Iris pigment epithelial cell (primary cell): ENCODE measurements around the gene SARNP.

Experiments used
- DNase-seq: peaks from one replicate; pipeline ENCODE4 v3.0.0-alpha.2; 2011; ENCODE audit warnings: low read depth

The SARNP gene

DNA sequence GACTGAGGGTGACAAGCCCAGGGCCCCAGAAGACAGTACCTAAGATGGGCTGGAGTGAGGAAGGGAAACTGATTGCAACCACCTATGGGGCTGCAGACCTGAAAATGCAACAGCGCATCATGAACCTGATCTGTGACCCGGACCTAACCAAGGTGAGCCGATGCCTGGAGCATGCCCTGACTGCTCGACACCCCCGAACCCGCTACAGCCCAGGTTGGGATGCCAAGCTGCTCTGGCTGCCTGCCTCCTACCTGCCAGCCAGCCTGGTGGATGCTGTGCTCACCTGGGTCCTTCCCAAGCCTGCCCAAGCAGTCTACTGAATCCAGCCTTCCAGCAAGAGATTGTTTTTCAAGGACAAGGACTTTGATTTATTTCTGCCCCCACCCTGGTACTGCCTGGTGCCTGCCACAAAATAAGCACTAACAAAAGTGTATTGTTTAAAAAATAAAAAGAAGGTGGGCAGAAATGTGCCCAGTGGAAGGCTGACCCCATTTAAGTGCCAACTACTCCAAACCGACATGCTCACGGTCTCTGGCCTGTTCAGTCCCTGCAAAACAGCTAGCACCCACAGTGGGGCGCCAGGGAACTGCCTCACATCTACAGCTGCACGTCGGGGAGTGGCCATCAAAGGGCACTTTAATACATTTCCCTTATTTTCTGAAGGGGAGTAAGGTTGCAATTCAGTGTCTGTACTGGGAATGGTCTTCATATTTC, 93.1 kb downstream of the SARNP start:
- peak; percentile 68 for DNase-seq

DNA sequence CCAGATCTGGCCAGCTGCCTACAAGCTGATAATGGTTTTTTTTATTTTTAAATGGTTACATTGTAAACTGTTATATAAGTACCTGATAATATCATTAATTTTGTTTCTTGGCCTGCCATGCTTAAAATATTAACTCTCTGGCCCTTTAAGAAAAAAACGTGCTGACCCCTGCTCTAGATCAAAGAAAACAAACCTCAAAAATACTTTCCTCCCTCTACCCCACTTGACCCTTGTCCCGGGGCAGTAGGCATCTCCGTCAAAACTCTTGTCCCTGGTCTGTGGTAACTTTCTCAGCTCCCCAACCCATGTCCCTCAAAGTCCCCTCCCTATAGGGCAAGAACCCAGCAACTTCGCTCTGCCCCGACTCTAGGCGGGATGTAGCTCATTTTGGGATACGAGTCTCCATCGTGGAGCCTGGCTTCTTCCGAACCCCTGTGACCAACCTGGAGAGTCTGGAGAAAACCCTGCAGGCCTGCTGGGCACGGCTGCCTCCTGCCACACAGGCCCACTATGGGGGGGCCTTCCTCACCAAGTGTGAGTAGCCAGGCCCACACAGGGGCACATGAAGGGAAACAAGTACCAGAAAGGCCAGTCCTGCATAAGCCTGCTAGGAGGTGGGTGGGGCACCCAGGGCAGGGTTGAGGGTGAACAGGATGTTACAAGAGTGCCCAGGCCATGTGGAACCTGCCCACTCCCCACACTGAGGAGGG, 93.9 kb downstream of the SARNP start:
- no peak for DNase-seq

DNA sequence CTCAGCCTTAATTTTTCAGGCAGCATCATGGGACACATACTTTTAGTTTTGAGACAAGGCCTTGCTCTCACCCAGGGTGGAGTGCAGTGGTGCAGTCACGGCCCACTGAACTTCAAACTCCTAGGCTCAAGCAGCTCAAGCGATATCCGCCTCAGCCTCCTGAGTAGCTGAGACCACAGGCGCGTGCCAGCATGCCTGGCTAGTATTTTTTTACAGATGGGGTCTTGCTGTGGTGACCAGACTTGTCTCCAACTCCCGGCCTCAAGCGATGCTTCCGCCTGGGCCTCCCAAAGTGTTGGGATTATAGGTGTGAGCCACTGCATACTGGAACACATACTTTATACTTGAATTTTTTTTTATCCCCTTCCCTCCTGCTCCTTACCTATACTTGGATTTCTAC, 94.6 kb downstream of the SARNP start:
- DNase-seq, result no peak

DNA sequence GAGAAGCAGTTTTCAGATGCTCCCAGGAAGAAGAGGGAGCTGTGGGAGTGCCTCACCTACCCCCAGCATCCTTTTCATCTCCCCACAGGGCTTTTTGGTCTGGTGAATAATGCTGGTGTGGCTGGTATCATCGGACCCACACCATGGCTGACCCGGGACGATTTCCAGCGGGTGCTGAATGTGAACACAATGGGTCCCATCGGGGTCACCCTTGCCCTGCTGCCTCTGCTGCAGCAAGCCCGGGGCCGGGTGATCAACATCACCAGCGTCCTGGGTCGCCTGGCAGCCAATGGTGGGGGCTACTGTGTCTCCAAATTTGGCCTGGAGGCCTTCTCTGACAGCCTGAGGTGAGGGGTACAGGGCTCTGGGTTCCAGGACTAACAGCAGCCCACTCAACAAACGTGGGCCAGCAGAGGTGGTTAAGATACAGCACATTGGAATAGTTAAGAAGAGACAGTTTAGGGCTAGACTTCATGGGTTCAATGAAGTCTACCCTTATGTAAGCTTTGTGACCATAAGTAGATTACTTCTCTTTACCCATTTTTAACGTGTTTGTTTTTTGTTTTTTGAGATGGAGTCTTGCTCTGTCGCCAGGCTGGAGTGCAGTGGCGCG, 95.8 kb downstream of the SARNP start:
- DNase-seq, result no peak

DNA sequence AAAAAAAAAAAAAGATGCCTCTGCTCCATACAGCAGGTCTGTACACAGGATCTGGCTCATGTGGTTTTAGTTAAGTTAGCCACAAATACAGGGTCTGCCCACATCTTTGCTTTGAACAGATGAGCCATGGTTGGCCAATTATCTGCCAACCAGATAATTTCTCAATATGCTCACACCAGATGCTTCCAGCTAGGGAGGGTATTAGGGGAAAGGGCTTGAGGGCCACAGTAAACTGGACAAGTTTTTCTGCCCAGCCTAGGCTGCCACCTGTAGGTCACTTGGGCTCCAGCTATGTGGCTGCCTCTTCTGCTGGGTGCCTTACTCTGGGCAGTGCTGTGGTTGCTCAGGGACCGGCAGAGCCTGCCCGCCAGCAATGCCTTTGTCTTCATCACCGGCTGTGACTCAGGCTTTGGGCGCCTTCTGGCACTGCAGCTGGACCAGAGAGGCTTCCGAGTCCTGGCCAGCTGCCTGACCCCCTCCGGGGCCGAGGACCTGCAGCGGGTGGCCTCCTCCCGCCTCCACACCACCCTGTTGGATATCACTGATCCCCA, 96.6 kb downstream of the SARNP start:
- DNase-seq, result peak; percentile 84

DNA sequence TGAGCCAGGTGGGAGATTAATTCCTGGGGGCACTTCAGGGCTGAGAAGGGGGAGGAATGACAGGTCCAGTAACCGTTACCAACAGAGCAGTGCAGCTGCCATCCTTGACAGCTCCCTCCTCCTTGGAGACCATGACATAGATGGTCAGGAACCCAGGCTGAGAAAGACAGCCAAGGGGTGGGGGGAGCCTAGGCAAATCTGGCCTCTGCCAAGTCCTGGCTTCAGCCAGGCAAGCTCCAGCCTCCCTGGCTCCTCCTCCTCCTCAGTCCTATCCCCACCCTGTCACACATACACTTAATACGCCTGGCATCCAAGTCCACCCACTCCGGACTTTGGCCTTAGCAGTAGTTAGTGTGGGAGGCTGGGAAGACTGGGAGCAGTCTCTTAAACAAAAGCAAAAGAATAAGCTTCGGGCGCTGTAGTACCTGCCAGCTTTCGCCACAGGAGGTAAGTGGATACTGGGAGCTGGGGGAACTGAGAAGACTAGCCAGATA, 97.4 kb downstream of the SARNP start, which contains the start of gene RDH5:
RDH5 (plus strand) TSS at position 323 of the 494 bp plus-strand sequence. CDS start 792 bp downstream, outside the sequence.
- peak; percentile 65 for DNase-seq

DNA sequence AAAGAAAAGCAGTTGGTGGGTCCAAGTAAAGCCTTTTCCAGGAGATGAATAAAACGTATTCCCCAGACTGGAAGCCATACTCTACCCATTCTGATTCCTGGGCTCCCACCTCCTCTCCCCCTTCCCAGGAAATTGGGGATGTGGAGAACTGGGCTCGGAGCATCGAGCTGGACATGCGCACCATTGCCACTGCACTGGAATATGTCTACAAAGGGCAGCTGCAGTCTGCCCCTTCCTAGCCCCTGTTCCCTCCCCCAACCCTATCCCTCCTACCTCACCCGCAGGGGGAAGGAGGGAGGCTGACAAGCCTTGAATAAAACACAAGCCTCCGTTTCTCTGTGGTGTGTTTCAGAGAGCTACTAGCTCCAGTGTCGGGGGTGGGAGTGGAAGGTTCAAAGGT, 98.2 kb downstream of the SARNP start:
- no peak for DNase-seq

DNA sequence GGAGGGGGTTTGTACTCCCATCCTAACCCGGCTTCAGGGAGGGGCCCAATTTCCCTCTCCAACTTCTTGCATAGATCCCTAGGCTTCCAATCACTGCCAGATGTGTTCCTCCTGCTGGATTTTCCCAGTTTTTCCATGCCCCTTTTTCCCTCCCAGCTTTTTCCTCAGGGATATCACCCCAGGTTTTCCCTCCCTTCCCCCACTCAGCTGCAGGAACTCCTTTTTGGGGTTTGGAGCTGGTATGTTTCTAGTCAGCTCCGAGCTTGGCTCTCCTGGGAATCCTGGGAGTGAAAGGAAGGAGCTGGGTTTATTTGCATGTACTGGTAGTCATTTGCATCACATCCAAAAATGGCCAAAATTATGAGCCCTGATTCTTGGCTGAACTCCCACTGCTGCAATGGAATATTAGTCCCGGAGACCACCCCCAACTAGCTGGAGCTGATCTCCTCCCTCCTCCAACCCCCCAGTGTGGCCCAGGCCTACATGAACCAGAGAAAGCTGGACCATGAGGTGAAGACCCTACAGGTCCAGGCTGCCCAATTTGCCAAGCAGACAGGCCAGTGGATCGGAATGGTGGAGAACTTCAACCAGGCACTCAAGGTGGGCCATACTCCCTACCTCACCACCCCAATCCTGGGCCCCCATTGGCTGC, 98.8 kb downstream of the SARNP start:
- no peak for DNase-seq

DNA sequence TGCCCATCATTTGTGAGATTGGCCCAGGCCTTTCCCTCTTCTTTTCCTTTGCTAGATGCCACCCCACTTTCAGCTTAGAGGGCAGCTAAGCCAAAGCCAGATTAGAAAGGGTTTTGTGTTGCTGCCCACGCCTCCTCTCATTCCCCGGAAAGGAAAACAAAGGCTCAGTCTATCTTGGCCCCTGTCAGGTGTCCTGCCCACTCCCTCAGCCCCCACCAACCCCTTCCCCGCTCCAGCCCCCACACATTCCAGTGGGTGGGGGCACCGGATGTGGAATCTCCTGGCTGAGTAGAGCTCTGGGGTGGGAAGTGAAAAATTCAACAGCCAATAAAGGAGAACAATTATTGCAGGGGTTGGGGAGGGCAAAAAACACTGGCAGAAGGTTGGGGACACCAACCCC, 99.5 kb downstream of the SARNP start:
- no peak for DNase-seq

DNA sequence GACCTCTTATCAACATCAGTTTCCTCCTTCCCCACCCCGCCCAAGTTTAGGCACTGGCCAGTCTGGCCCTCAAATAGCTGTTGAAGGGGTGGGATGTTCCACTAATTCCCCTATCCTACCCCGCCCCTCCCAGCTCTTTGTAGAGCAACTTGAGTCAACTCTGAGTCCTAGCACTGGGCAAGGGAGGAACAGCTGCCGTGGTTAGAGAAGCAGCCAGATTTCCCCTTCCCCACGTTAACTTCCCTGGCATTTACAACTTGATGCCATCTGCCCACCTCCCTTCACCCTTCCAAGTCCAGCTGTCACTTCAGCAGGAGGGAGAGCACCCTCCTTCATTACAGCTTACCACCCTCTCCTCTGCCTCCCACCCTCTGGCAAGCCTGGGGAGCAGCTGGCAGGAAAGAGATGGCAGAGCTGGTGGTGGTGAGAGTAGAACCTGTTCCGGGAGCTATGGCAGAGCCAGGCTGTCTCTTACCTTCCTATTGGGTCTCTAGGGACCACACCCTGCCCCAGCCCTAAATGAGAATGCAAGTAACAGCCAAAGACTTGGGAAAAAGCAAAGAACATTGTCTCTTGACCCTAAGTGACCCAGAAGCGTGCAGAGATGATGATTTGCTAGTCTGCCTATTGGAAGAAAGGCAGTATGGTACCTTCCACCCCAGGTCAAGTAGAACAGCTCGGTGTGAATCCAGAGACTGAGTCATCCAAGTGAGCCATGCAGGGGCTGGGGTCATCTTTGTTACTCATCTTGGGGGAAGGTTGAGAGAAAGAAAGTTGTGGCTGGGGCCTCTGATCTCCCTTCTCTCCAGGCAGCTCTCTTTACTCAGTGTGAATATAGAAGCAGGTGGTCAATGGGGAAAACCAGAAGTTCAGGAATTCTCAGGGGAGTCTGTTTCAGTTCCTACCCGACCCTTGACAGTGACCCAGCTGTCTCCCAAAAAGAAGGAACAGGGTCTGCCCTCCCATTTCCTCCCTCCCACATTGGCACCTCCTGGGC, 100.2 kb downstream of the SARNP start:
- DNase-seq, result peak; percentile 76

DNA sequence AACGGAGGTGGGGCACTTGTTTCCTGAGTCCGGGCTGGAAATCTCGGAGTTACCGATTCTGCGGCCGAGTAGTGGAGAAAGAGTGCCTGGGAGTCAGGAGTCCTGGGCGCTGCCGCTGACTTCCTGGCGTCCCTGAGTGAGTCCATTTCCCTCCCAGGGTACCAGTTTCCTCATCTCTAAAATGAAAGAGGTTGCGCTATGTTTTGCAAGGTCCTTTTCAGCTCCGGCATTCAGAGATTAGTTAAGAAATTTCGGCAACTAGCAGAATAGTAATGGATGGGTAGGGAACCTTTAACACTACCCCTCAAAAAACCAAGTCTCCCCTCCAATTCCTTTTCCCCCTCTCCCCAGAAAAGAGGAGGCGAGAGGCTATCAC, 101.0 kb downstream of the SARNP start:
- DNase-seq, result no peak

DNA sequence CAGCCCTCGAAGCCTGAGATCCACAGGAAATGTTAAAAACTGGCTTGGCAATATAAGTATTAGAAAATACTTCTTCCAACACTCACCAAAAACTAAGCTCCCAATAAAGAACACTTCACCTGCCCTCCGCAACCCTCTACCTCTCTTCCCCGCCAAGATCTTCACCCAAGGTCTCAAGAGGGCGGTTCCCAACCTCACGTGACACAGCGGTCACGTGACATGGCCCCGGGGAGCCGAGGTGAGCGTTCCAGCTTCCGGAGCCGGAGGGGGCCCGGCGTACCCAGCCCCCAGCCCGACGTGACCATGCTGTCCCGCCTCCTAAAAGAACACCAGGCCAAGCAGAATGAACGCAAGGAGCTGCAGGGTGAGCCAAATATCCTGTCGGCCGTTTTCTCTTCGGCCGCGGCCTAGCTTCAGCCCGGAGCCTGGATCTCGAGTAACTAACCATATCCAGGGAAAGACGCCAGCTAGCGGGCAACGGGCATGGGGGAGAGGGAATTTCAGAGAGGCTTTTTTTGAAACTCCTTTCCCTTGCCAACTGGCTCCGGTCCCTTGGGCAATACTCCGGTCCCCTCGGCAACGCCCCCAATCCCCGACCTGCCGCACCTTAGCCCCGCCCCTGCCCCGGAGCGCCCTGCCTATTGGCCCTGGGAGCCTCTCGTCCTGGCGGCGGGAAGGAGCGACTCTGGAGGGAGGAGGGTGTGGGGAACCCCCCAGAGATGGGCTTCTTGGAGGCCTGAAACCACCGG, 101.5 kb downstream of the SARNP start, which contains the start of gene BLOC1S1:
BLOC1S1 (plus strand) TSS at position 214 of the 749 bp plus-strand sequence; CDS start at position 220, 6 bp downstream.
- DNase-seq, result peak; percentile 89

DNA sequence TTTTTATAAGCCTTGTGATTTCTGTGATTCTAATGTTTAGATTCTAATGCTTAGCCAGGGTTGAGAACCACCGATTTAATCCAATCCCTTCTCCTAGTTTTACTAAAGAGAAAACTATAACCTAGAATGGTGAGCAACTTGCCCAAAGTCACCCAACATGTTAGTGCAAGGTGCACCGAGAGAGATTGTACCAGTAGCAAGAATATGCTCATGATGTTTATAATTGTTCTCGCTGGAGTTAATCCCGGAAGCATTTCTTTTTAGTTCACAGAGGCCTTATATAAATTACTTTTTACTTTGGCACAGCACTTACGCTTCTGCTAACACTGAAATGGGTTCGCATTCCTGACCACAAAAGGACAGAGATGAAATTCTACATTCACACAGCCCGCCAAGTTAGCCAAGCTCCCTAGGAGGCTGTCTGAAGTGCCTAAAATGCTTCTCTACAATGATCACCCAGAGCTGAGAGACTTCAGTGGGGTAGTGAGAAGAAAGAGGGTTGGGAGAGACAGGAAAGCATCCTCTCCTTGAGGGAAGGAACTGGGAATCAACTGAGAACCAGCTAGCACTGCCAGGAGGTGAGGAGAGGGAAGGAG, 102.3 kb downstream of the SARNP start:
- no peak for DNase-seq

DNA sequence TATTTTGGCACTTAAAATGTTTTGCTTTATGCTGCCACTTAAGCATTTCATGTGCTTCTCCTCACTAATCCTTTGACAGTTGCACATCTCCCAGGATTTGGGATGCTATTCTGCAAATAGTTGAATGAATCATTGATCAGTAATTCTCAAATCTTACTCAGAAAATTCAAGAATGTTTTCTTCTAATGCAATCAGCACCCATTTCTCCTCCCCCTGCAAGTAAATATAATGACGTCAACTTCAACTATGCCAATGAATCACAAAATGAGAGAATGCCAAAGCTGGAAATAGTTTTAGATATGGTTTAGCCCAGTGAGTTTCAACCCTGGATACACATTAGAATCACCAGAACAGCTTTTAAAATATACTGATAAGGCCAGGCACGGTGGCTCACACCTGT, 103.8 kb downstream of the SARNP start:
- peak; percentile 91 for DNase-seq

DNA sequence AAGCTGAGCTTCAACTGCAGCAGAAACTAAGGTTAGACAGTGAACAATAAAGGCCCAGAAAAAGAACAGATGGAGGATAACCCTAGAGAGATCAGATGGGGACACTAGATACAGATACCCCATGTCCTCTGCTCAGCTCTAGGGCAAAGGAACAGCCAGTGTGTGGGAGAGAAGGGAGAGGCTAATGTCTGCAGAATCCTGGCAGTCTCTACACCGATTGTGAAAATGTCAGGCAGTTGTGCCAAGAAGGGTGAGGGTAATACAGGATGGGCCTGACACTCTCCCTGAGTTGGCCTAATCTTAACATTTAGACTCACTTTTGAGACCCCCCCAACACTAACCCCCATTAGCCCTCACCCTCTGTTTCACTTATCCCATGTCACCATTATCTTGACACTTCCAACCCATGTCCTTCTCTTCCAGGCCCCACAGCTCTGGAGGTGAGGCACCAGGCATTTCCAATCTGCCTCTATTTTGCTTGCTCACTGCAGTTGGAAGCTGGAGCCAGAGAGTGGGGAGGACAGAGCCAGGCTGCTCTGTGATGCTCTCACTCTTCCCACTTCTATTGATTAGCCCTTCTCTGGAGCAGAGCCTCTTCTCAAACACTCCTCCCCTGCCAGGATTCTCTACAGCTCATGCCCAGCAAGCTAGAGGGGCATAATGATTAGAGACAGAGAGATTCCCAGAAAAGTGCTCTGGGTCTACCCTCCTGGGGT, 104.7 kb downstream of the SARNP start:
- DNase-seq, result no peak

DNA sequence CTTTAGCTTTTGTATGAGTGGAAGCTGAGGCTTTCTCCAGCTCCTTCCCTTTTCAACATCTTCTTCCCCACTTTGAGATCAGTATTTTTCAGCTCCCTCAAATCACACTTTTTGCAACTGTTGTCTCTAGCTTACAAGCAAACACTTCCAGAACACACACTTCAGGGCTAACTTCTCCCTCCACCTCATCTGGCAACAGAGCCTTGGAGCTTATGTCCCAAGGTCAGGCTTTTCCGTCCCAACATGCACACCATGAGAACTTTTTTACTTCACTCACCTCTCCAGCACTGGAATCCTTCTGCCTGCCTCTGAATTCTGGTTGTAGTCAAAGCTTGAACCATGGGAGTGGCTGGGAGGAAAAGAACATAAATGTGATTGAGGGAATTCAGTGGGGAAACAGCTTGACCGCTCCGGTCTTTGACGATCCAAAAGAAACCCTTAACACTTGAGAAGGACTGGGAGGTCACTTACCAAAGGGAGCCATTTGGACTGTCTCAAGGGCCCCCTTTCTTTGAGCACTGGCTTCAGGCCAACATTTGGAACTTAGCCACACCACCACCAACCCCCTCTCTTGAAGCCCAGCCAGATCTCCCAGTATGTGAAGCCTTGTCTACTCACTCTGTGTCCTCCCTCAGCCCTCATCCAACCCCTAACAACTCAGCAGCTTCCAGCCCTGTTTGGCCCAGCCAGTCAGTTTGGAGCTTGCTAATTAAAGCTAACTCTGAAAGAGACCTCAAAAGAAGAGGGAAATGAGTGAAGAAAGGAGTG, 105.6 kb downstream of the SARNP start:
- no peak for DNase-seq

DNA sequence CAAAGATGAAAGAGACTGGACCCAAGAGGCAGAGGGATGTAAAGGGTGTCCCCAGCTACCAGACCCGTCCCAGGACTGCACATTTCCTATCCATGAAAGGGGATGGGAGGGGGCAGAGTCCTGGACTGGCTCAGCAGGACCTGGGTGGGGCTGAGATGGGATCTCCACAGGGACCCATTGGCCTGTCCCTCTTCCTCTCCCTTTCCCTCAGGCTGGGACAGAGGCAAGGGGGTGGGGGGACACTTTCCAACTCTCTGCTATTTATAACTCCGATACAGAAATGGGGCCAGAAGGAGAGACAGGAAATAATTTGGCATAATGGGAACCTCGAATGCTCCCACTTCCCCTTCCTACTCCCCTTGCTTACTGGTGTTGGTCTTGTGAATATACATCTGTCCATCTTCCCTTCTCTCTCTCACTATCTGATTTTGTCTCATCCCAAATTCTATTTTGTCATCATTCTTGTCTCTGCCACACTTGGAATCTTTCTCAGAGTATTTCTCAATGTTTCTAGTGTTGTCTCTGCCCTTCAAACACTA, 108.8 kb downstream of the SARNP start:
- no peak for DNase-seq
